Measurements from ENCODE around the gene ITGB3.

GRCh38 chr17:47274319-47275069 is 20.9 kb downstream of the ITGB3 start:
- no peak for TF ChIP-seq CTCF (IDR thresholded peaks at IDR 0.05)
- no peak for TF ChIP-seq POLR2AphosphoS5 (IDR thresholded peaks at IDR 0.05)

Measured in esophagus muscularis mucosa (tissue), 3 donors.